ENCODE data around the gene NUDT10.
"Not testable (repeated sequence)": the region's sequence is repeated elsewhere in the genome, so short reads cannot be mapped to it uniquely, and the experiment has no call there.

NUDT10 gene

GRCh38 chrX:51332188-51332942 lies at the start of gene NUDT10:
TSS of gene NUDT10 (plus strand) at chrX:51332822. CDS start at chrX:51332966, 144 bp downstream.
- DNase-seq, result peak; percentile 40

GRCh38 chrX:51292421-51292820 lies 40.2 kb upstream of the NUDT10 start:
- no peak for DNase-seq

GRCh38 chrX:51296138-51296537 lies 36.5 kb upstream of the NUDT10 start:
- no peak for DNase-seq

- no peak for DNase-seq
Observed at GRCh38 chrX:51316271-51316670, 16.4 kb upstream of the NUDT10 start.

- not testable (repeated sequence) for DNase-seq
Observed at GRCh38 chrX:51332943-51333785, 542 bp downstream of the NUDT10 start.

GRCh38 chrX:51334276-51334675 lies 1.7 kb downstream of the NUDT10 start:
- no peak for DNase-seq

GRCh38 chrX:51336584-51336983 lies 4.0 kb downstream of the NUDT10 start:
- peak; percentile 37 for DNase-seq

- DNase-seq, result no peak
Observed at GRCh38 chrX:51361251-51361650, 28.6 kb downstream of the NUDT10 start.

- DNase-seq, result no peak
Observed at GRCh38 chrX:51376672-51377071, 44.0 kb downstream of the NUDT10 start.

Data from NCI-H1105 treated with DMSO at 0.1 percent for 48 hours (cell line).